Activated CD4-positive, alpha-beta T cell treated with anti-CD3 and anti-CD28 coated beads for 36 hours (primary cell): ENCODE data around the gene ATG7. TPM values are rescaled to one million over a fixed set of nuclear protein-coding genes. Genes with fewer than 3 reads are reported as not detected.

ENCODE experiments used
- ATAC-seq: fragments of 200-7000 bp; cut with Tn5 transposase; one replicate; pipeline ENCODE4 v1.10.0; 2021; ENCODE audit warnings: mild to moderate bottlenecking, moderate library complexity
- CTCF ChIA-PET: fragments of 350-600 bp; sonication (Branson Sonifier 250); formaldehyde crosslinking; loops from one replicate; lab custom pipeline; 2021; ENCODE audit warnings: antibody characterized with exemption; lab: Charles Lee
- POLR2A ChIA-PET: fragments of 350-600 bp; sonication (Branson Sonifier 250); formaldehyde crosslinking; loops from one replicate; lab custom pipeline; 2021; ENCODE audit warnings: antibody characterized with exemption, inconsistent platforms; lab: Charles Lee
- DNase-seq: peaks from one replicate; pipeline ENCODE4 v3.0.0-alpha.2; 2020
- H3K27ac Mint-ChIP-seq: one replicate; pipeline ENCODE4 v1.8.0; 2021; ENCODE audit warnings: mixed read lengths
- H3K27me3 Mint-ChIP-seq: one replicate; pipeline ENCODE4 v1.8.0; 2021; ENCODE audit warnings: mixed read lengths
- H3K36me3 Mint-ChIP-seq: one replicate; pipeline ENCODE4 v1.8.0; 2021; ENCODE audit warnings: low read depth, mixed read lengths
- H3K4me1 Mint-ChIP-seq: one replicate; pipeline ENCODE4 v1.8.0; 2021; ENCODE audit warnings: mixed read lengths
- H3K4me3 Mint-ChIP-seq: one replicate; pipeline ENCODE4 v1.8.0; 2021; ENCODE audit warnings: mild to moderate bottlenecking, moderate library complexity, mixed read lengths
- H3K9me3 Mint-ChIP-seq: one replicate; pipeline ENCODE4 v1.8.0; 2021; ENCODE audit warnings: low read depth, mixed read lengths
- intact Hi-C, 2 experiments: fragments of 100-400 bp; cut with DNase I in 1 of 2; cut with micrococcal nuclease in 1 of 2; formaldehyde crosslinking; loops; one replicate each; pipeline versions ENCODE4 v1.14.2 to v1.15.1; 2022 to 2024; cut with DNase I, micrococcal nuclease
- total RNA-seq, 2 experiments: library from RNA; stranded (reverse); gene quantifications; one replicate each; pipeline ENCODE4 v1.2.3, GENCODE V29; 2021

The ATG7 gene
- total RNA-seq, 2 experiments from 2014 or later = 31.6 to 34.5 TPM

GRCh38 chr3:11548721-11549131, 276.5 kb downstream of the ATG7 start:
- Mint-ChIP-seq H3K4me3 (no peak overlapping the region), H3K27ac (no peak overlapping the region), H3K4me1 (peaks cover 5% of the 10 kb centered on the region), H3K9me3 (peaks cover 10% of the 10 kb centered on the region), H3K36me3 (peaks cover 28% of the 10 kb centered on the region), H3K27me3 (no peaks in the 10 kb centered on the region)
- ChIA-PET CTCF (no interaction called here), POLR2A (no interaction called here)
- intact Hi-C loops = no loop called here
- no peak for DNase-seq
- no peak for ATAC-seq

GRCh38 chr3:11549580-11550140, 277.5 kb downstream of the ATG7 start:
- no peak overlapping the region for H3K27ac Mint-ChIP-seq
- H3K4me1 Mint-ChIP-seq = peaks cover 5% of the 10 kb centered on the region
- intact Hi-C loops = no loop called here
- peaks cover 10% of the 10 kb centered on the region for H3K9me3 Mint-ChIP-seq
- H3K4me3 Mint-ChIP-seq = no peak overlapping the region
- no peak for DNase-seq
- peaks cover 28% of the 10 kb centered on the region for H3K36me3 Mint-ChIP-seq
- CTCF ChIA-PET = no interaction called here
- POLR2A ChIA-PET = no interaction called here
- no peak for ATAC-seq
- no peaks in the 10 kb centered on the region for H3K27me3 Mint-ChIP-seq

- ChIA-PET CTCF (interaction anchor here (0.6 kb wide), 1 partner anchor 68 kb away, joined by 3 read pairs; no protein-coding TSS in a partner anchor), POLR2A (no interaction called here)
- intact Hi-C loops = no loop called here
- peaks cover 5% of the 10 kb centered on the region for H3K4me1 Mint-ChIP-seq
- H3K27ac Mint-ChIP-seq = no peak overlapping the region
- H3K4me3 Mint-ChIP-seq = no peak overlapping the region
- DNase-seq (no peak), ATAC-seq (no peak)
- H3K9me3 Mint-ChIP-seq = peaks cover 10% of the 10 kb centered on the region
- H3K27me3 Mint-ChIP-seq = no peaks in the 10 kb centered on the region
- peaks cover 32% of the 10 kb centered on the region for H3K36me3 Mint-ChIP-seq
These were observed 278.8 kb downstream of the ATG7 start for GRCh38 chr3:11551036-11551435.

- intact Hi-C loops = no loop called here
- no peak overlapping the region for H3K4me3 Mint-ChIP-seq
These were observed 280.4 kb downstream of the ATG7 start for GRCh38 chr3:11552289-11553264.

GRCh38 chr3:11553436-11554235, 281.4 kb downstream of the ATG7 start:
- Mint-ChIP-seq H3K27me3 (no peaks in the 10 kb centered on the region), H3K4me3 (no peak overlapping the region), H3K4me1 (peaks cover 8% of the 10 kb centered on the region), H3K9me3 (peaks cover 2% of the 10 kb centered on the region), H3K36me3 (peaks cover 37% of the 10 kb centered on the region), H3K27ac (no peak overlapping the region)
- intact Hi-C loops = no loop called here
- no peak for ATAC-seq
- DNase-seq = no peak
- ChIA-PET CTCF (interaction anchor here (0.7 kb wide), 1 partner anchor 62 kb away, joined by 3 read pairs; no protein-coding TSS in a partner anchor), POLR2A (no interaction called here)

More at GRCh38 chr3:11552289-11553264, 280.4 kb downstream of the ATG7 start:
- ChIA-PET CTCF (no interaction called here), POLR2A (no interaction called here)
- H3K27me3 Mint-ChIP-seq = no peaks in the 10 kb centered on the region
- ATAC-seq (no peak), DNase-seq (no peak)
- H3K27ac Mint-ChIP-seq = no peak overlapping the region
- H3K9me3 Mint-ChIP-seq = peaks cover 2% of the 10 kb centered on the region
- peaks cover 31% of the 10 kb centered on the region for H3K36me3 Mint-ChIP-seq
- H3K4me1 Mint-ChIP-seq = peaks cover 2% of the 10 kb centered on the region

GRCh38 chr3:11554236-11554610, 282.0 kb downstream of the ATG7 start:
- Mint-ChIP-seq H3K4me1 (peaks cover 8% of the 10 kb centered on the region), H3K27ac (no peak overlapping the region), H3K4me3 (no peak overlapping the region), H3K27me3 (no peaks in the 10 kb centered on the region), H3K9me3 (peaks cover 2% of the 10 kb centered on the region), H3K36me3 (peaks cover 37% of the 10 kb centered on the region)
- intact Hi-C loops = no loop called here
- ChIA-PET CTCF (interaction anchor here (0.7 to 1.4 kb wide), 2 partner anchors 11 to 61 kb away, joined by 3 to 5 read pairs; no protein-coding TSS in a partner anchor), POLR2A (no interaction called here)
- DNase-seq (no peak), ATAC-seq (no peak)

GRCh38 chr3:11554666-11555065, 282.5 kb downstream of the ATG7 start:
- H3K4me1 Mint-ChIP-seq = peaks cover 8% of the 10 kb centered on the region
- POLR2A ChIA-PET = no interaction called here
- ATAC-seq = no peak
- H3K36me3 Mint-ChIP-seq = peaks cover 37% of the 10 kb centered on the region
- intact Hi-C loops = loop anchor here in 1 of 2 experiments (5.0 kb wide), 1 partner anchor 88 kb away; the partner anchor contains the start of gene VGLL4
- H3K27me3 Mint-ChIP-seq = no peaks in the 10 kb centered on the region
- DNase-seq = no peak
- CTCF ChIA-PET = interaction anchor here (0.8 to 1.4 kb wide), 2 partner anchors 11 to 47 kb away, joined by 3 to 5 read pairs; no protein-coding TSS in a partner anchor
- H3K4me3 Mint-ChIP-seq = no peak overlapping the region
- H3K9me3 Mint-ChIP-seq = no peaks in the 10 kb centered on the region
- no peak overlapping the region for H3K27ac Mint-ChIP-seq

GRCh38 chr3:11555211-11555782, 283.1 kb downstream of the ATG7 start:
- no peak for DNase-seq
- H3K27me3 Mint-ChIP-seq = no peaks in the 10 kb centered on the region
- CTCF ChIA-PET = interaction anchor here (0.8 to 1.4 kb wide), 2 partner anchors 10 to 46 kb away, joined by 3 to 5 read pairs; no protein-coding TSS in a partner anchor
- no peak overlapping the region for H3K27ac Mint-ChIP-seq
- peaks cover 8% of the 10 kb centered on the region for H3K4me1 Mint-ChIP-seq
- peaks cover 42% of the 10 kb centered on the region for H3K36me3 Mint-ChIP-seq
- H3K9me3 Mint-ChIP-seq = no peaks in the 10 kb centered on the region
- no peak for ATAC-seq
- H3K4me3 Mint-ChIP-seq = no peak overlapping the region
- POLR2A ChIA-PET = no interaction called here
- intact Hi-C loops = loop anchor here in 1 of 2 experiments (5.0 kb wide), 1 partner anchor 87 kb away; the partner anchor contains the start of gene VGLL4

- Mint-ChIP-seq H3K36me3 (peaks cover 38% of the 10 kb centered on the region), H3K4me1 (peaks cover 8% of the 10 kb centered on the region), H3K27ac (no peak overlapping the region), H3K27me3 (no peaks in the 10 kb centered on the region), H3K9me3 (no peaks in the 10 kb centered on the region), H3K4me3 (no peak overlapping the region)
- intact Hi-C loops = loop anchor here in 1 of 2 experiments (5.0 kb wide), 1 partner anchor 86 kb away; the partner anchor contains the start of gene VGLL4
- no peak for DNase-seq
- ChIA-PET CTCF (interaction anchor here (0.5 to 0.7 kb wide), 2 partner anchors 497 to 692 kb away, joined by 3 read pairs; no protein-coding TSS in a partner anchor), POLR2A (interaction anchor here (0.6 kb wide), 1 partner anchor 1065 kb away, joined by 3 read pairs; no protein-coding TSS in a partner anchor)
- ATAC-seq = no peak
These were observed 283.9 kb downstream of the ATG7 start for GRCh38 chr3:11555881-11556633.
